Fibroblast of skin of right biceps (primary cell): ENCODE results near the gene TCHH.
"Not testable (repeated sequence)": the region's sequence is repeated elsewhere in the genome, so short reads cannot be mapped to it uniquely, and the experiment has no call there.

Experiments used
- DNase-seq: peaks from one replicate; pipeline ENCODE4 v3.0.0-alpha.2; 2013

The TCHH gene, protein sequence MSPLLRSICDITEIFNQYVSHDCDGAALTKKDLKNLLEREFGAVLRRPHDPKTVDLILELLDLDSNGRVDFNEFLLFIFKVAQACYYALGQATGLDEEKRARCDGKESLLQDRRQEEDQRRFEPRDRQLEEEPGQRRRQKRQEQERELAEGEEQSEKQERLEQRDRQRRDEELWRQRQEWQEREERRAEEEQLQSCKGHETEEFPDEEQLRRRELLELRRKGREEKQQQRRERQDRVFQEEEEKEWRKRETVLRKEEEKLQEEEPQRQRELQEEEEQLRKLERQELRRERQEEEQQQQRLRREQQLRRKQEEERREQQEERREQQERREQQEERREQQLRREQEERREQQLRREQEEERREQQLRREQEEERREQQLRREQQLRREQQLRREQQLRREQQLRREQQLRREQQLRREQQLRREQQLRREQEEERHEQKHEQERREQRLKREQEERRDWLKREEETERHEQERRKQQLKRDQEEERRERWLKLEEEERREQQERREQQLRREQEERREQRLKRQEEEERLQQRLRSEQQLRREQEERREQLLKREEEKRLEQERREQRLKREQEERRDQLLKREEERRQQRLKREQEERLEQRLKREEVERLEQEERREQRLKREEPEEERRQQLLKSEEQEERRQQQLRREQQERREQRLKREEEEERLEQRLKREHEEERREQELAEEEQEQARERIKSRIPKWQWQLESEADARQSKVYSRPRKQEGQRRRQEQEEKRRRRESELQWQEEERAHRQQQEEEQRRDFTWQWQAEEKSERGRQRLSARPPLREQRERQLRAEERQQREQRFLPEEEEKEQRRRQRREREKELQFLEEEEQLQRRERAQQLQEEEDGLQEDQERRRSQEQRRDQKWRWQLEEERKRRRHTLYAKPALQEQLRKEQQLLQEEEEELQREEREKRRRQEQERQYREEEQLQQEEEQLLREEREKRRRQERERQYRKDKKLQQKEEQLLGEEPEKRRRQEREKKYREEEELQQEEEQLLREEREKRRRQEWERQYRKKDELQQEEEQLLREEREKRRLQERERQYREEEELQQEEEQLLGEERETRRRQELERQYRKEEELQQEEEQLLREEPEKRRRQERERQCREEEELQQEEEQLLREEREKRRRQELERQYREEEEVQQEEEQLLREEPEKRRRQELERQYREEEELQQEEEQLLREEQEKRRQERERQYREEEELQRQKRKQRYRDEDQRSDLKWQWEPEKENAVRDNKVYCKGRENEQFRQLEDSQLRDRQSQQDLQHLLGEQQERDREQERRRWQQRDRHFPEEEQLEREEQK (N-terminal part only)

DNA sequence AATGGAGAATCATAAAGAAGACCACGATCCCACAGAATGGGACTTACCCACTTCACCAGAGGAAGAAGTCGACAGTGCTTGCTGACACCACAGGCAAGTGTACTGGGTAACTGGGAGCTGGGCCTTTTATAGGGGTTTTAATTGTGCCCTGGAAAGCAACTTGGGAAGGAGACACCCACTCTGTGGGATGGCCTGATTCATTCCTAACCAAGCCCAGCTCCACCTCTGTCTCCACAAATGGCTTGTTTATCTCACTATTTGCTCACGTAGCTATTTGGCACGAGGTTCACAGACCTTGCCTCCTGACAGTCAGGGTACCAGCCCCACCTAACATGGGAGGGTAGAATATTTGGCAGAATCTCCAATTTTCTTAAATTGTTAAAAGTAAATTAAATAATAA, at the start of gene TCHH:
Gene TCHH (minus strand): TSS at position 101 of the 400 bp plus-strand sequence. CDS start 1,364 bp downstream, outside the sequence.
- no peak for DNase-seq

GRCh38 chr1:152164517-152165136, 49.4 kb upstream of the TCHH start:
- DNase-seq: no peak

DNA sequence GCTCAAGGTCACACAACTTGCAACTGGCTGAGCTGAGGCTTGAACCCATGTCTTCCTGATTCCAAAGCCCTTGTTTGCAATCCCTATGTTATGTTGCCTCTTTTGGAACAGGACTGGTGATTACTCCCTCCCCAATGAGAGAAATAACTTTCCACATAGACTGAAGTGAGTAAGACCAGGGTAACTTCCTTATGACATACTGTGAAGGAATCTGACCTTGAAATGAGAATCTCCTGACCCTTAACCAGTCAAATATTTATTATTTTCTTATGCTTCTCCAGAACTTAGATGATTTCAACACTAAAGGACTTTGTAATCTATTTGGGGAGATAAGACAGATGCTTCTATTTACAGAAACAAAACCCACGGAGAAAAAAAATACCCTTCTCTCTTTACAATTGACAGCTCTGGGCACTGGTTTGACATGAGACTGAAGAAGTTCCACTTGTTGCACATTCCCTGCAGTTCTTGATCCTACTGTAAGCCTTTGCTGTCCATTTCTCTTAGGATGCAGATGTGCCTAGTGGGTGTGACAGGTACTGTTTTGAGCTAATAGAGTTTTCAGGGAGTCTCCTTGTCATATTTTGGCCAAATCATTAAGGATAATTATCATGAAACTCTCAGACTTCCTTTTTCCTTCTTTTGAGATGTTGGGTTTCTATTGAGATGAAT, 47.7 kb upstream of the TCHH start:
- peak; percentile 78 for DNase-seq

DNA sequence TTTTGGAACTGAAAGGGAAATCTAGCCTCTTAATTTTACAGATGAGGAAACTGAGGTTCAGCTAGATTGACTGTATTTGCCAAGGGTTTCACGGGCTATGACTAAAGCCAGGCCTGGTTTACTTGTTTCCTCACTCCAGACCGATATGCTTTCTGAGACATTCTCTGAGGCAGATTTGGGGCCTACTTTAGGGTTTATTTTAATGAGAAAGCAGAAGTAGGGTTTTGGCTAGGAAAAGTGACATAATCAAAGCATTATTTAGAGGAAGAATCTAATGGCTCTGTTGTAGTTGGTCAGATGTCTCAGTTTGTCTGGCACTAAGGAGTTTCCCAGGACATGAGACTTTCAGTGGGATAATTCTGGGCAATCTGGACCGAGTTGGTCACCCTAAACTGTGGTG, 45.3 kb upstream of the TCHH start:
- DNase-seq: no peak

DNA sequence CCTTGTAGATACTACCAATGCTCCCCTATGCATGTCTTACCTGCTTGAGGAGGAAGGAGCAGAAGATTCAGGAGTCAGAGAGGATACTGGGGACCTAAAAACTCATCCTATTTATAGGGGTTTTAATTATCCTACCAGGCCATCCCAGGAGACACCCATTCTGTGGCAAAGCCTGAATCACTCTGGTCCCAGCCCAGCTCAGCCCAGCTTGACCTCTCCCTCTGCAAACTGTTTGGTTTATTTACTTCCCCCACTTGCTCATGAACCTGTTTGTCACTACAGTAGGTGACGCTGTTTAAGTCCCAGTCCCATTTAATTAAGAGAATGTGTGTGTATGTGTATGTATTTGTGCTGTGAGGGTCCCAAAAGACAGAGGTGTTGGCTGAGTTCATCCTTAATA, 43.9 kb upstream of the TCHH start, which contains the start of gene RPTN:
Gene RPTN (minus strand): TSS at position 85 of the 400 bp plus-strand sequence. CDS start 1,339 bp downstream, outside the sequence.
- DNase-seq: no peak

GRCh38 chr1:152153996-152154395, 38.8 kb upstream of the TCHH start:
- DNase-seq: no peak

DNA sequence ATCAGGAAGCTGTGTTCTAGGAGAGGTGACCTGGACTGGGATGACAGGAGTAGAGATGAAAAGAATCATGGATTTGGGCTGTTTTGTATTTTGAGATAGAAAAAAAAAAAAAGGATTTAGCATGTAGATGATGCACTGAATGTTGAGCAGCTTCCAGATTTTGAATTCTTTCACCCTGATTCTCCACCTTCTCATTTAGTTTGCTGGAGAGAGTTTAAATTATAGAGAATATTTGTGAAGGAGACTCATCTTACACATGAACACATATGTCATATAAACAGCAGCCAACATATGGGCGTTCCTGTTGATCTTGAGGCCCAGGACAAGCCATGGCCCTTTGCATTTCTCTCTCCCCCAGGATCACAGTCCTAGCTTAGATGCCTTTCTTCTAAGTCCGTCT, 36.4 kb upstream of the TCHH start:
- DNase-seq: no peak

GRCh38 chr1:152148981-152149380, 33.7 kb upstream of the TCHH start:
- DNase-seq: no peak

DNA sequence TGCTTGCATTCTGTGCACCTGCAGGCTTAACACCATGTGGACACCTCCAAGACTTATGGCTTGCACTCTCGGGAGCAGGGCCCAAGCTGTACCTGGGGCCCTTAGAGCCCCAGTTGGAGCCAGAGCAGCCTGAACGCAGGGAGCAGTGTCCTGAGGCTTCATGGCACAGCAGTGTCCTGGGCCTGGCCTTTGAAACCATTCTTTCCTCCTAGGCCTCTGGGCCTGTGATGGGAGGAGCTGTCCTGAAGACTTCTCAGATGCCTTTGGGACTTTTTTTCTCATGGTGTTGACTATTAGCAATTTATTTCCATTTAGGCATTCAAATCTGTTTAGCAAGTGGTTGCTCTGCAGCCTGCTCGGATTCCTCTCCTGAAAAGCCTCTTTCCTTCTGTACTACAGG, 32.8 kb upstream of the TCHH start:
- DNase-seq: no peak

DNA sequence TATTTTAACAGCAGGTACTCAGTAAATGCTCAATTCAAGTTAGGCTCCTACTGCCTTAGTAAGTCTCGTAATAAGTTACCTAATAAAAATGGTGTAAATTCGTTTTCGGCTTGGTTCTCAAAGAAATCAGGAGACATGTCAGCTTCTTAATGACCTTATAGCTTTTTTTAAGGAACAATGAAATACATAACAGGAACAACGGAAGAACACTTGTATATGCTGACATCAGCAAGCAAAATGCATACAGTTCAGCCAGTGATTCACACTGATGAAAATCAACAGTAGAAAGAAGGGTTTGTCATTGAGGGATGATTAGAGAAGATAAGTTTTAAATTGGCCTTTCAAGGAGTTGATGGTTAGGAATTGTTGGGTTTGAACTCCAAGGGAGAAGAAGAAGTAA, 30.5 kb upstream of the TCHH start:
- DNase-seq: no peak

DNA sequence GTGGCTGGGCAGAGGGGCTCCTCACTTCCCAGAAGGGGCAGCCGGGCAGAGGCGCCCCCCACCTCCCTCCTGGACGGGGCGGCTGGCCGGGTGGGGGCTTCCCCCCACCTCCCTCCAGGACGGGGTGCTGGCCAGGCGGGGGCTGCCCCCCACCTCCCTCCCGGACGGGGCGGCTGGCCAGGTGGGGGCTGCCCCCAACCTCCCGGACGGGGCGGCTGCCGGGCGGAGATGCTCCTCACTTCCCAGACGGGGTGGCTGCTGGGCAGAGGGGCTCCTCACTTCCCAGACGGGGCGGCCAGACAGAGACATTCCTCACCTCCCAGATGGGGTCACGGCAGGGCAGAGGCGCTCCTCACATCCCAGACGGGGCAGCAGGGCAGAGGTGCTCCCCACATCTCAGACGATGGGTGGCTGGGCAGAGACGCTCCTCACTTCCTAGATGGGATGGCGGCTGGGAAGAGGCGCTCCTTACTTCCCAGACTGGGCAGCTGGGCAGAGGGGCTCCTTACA, 29.5 kb upstream of the TCHH start:
- DNase-seq: not testable (repeated sequence)

GRCh38 chr1:152143150-152143887, 28.1 kb upstream of the TCHH start:
- no peak for DNase-seq

GRCh38 chr1:152141971-152142584, 26.8 kb upstream of the TCHH start:
- peak; percentile 57 for DNase-seq

DNA sequence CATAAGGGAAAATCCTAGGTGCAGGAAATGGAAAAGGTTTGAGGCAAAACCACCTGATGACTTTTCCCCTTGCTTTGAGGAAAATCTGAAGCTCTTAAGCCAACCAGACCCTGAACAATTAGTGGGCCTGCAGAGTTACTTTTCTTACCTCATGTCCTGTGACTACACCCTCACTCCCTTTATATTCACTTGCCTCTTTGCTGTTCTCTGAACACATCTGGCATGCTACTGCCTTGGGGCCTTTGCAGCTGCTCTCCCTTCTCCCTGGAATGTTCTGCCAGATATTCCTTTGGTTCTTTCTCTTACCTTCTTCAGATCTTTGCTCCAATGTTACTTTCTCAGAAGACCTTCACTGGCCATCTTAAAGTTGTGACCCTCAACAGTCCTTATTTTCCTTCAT, 22.0 kb upstream of the TCHH start:
- no peak for DNase-seq

- DNase-seq: no peak
Observed at GRCh38 chr1:152130186-152130585, 14.9 kb upstream of the TCHH start.

DNA sequence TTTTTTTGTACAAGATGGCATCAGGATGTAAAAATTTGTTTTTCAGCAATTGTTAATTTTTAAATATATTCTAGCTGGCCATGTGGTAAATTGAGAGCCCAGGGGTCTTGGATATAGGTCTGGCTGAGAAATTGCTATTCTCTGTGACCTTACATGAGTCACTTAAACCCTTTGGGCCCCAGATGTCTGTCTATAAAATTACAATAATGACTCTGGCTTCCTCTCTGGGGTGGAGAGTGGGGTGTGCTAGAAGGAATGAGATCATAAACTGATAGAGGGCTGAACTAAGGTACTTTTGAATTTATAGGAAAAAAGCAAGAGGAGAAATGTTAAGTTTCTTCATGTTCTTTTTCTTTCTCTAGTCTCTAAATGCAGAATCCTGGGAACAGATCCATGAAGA, 12.4 kb upstream of the TCHH start:
- no peak for DNase-seq

GRCh38 chr1:152125834-152126443, 10.7 kb upstream of the TCHH start:
- no peak for DNase-seq

GRCh38 chr1:152118915-152119314, 3.7 kb upstream of the TCHH start:
- no peak for DNase-seq

DNA sequence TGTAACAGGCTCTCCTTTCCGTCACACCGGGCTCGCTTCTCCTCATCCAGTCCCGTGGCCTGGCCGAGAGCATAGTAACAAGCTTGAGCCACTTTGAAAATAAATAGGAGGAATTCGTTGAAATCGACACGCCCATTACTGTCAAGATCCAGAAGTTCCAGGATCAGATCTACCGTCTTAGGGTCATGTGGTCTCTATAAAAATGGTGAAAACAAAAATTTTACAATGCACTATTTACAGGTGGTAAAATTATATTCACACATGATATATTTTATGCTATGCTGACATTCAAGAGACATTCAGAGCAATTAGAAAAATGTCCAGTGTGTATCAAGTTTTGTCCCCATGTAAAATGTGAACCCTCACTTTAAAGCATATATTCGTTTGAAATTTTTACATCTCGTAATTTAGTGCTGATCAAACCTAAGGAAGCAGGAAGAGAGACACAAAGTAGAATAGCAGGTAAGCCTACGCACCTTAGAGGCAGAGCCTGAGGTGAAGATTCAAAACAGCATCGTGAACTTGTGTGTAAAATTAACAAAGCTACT, 2.3 kb downstream of the TCHH start:
- DNase-seq: no peak
